Panc1 (cell line): Measurements from ENCODE around the gene ROBO1.

ENCODE experiments used
- CTCF ChIP-seq: fragments of 450-650 bp; IDR thresholded peaks from 2 replicates; pipeline ENCODE4 v1.5.1; 2017; ENCODE audit warnings: mild to moderate bottlenecking
- POLR2AphosphoS5 ChIP-seq: IDR thresholded peaks from 2 replicates; pipeline ENCODE4 v1.6.1; 2012; ENCODE audit warnings: mild to moderate bottlenecking, low read depth, low read length, moderate library complexity
- REST ChIP-seq, 2 experiments: IDR thresholded peaks; 2 replicates each; pipeline ENCODE4 v1.6.1; 2011 to 2012; ENCODE audit warnings: low read depth in 2 of 2, control low read depth in 1 of 2, low read length in 1 of 2, mild to moderate bottlenecking in 1 of 2, moderate library complexity in 1 of 2; ENCODE audit not compliant: insufficient read depth in 1 of 2
- SIN3A ChIP-seq: IDR thresholded peaks from 2 replicates; pipeline ENCODE4 v1.6.1; 2012; ENCODE audit warnings: low read depth, mild to moderate bottlenecking, low read length, moderate library complexity, borderline replicate concordance; ENCODE audit not compliant: insufficient read depth
- TCF7L2 ChIP-seq: IDR thresholded peaks from 2 replicates; pipeline ENCODE4 v1.6.1; 2011; ENCODE audit warnings: mild to moderate bottlenecking, low read depth, low read length, inconsistent platforms

DNA sequence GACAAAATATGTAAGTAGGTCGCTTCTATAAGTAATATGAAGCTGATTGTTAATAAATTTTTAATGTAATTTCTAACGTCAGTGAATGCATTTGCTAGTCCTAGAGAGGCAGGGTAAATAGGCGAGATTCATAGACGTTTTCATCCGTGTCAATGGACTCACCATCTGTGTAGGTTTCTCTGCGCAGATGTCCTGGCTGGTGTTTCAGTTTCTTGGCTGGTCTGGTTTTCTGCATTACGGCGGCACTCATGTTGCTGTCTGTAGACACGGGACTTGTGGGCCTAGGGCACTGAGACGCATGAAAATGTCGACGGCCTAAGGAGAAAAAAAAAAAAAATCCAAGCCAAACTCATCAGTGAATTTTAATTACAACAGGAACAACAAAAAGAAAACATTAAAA lies 1153.3 kb downstream of the ROBO1 start:
- TF ChIP-seq CTCF = no peak
- no peak for TF ChIP-seq POLR2AphosphoS5
- no peak for TF ChIP-seq REST (IDR thresholded peaks at IDR 0.05; ENCODE audit: insufficient read depth in 1 of 2, low read depth in 2 of 2, low read length in 1 of 2)
- TF ChIP-seq SIN3A = no peak
- no peak for TF ChIP-seq TCF7L2
